ENCODE data around the gene GALNT7. TPM values are rescaled to one million over a fixed set of nuclear protein-coding genes. Genes with fewer than 3 reads are reported as not detected.

Gene GALNT7
- total and polyA plus RNA-seq, 2 of the 13 experiments (the other 11 are each of a cell fraction or from before 2014, with no cell fraction given): 0.08 to 0.13 TPM

DNA sequence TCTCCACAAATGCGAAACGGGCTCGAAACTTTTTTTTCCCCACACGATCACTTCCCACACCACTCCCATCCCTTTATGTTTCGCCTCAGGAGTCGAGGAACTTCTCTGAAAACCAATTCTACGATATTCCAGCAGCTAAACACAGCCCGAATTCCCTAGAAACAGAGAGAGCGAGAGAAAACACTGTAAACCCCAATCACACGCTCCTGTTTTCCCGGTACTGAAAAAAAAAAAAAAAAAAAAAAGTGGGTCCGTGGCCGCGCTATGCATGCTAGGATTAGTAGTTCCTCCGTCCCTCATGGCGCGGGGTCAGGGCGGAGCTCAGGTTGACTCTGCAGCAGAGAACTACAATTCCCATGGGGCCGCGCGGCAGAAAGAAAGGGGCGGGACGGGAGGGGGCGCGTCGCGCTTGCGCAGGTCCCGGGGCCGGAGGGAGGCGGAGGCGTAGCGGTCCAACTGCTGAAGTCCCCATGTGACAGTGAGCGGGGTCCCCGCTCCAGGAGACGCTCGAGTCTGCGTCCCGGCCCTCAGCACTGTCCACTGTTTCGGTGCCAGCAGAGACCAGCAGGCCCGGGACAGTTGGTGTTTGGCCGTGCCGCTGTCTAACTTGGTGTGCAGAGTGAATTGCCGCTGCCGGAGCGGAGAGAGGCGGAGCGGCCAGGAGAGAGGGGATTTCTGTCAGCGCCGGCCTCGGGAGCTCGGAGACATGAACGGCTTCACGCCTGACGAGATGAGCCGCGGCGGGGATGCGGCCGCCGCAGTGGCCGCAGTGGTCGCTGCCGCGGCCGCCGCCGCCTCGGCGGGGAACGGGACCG is 202.1 kb downstream of the GALNT7 start, which contains the start of gene SAP30 (continued):
- peak; percentile 54; the same call in 1 of the 2 replicates for TF ChIP-seq CREB1 (IDR thresholded peaks at IDR 0.05)
- peak; percentile 81 for TF ChIP-seq CREB1 (CRISPR knock-in tag; IDR thresholded peaks at IDR 0.05)
- peak; percentile 91 for TF ChIP-seq ZNF143 (CRISPR knock-in tag; IDR thresholded peaks at IDR 0.05)
- no peak for TF ChIP-seq MTA3 (CRISPR knock-in tag; IDR thresholded peaks at IDR 0.05)
- TF ChIP-seq, protein P1, sequence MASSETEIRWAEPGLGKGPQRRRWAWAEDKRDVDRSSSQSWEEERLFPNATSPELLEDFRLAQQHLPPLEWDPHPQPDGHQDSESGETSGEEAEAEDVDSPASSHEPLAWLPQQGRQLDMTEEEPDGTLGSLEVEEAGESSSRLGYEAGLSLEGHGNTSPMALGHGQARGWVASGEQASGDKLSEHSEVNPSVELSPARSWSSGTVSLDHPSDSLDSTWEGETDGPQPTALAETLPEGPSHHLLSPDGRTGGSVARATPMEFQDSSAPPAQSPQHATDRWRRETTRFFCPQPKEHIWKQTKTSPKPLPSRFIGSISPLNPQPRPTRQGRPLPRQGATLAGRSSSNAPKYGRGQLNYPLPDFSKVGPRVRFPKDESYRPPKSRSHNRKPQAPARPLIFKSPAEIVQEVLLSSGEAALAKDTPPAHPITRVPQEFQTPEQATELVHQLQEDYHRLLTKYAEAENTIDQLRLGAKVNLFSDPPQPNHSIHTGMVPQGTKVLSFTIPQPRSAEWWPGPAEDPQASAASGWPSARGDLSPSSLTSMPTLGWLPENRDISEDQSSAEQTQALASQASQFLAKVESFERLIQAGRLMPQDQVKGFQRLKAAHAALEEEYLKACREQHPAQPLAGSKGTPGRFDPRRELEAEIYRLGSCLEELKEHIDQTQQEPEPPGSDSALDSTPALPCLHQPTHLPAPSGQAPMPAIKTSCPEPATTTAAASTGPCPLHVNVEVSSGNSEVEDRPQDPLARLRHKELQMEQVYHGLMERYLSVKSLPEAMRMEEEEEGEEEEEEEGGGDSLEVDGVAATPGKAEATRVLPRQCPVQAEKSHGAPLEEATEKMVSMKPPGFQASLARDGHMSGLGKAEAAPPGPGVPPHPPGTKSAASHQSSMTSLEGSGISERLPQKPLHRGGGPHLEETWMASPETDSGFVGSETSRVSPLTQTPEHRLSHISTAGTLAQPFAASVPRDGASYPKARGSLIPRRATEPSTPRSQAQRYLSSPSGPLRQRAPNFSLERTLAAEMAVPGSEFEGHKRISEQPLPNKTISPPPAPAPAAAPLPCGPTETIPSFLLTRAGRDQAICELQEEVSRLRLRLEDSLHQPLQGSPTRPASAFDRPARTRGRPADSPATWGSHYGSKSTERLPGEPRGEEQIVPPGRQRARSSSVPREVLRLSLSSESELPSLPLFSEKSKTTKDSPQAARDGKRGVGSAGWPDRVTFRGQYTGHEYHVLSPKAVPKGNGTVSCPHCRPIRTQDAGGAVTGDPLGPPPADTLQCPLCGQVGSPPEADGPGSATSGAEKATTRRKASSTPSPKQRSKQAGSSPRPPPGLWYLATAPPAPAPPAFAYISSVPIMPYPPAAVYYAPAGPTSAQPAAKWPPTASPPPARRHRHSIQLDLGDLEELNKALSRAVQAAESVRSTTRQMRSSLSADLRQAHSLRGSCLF (CRISPR knock-in tag; IDR thresholded peaks at IDR 0.05; ENCODE audit: borderline replicate concordance): no peak
- TF ChIP-seq, protein P2, sequence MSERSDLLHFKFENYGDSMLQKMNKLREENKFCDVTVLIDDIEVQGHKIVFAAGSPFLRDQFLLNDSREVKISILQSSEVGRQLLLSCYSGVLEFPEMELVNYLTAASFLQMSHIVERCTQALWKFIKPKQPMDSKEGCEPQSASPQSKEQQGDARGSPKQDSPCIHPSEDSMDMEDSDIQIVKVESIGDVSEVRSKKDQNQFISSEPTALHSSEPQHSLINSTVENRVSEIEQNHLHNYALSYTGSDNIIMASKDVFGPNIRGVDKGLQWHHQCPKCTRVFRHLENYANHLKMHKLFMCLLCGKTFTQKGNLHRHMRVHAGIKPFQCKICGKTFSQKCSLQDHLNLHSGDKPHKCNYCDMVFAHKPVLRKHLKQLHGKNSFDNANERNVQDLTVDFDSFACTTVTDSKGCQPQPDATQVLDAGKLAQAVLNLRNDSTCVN (CRISPR knock-in tag; IDR thresholded peaks at IDR 0.05; ENCODE audit: borderline replicate concordance): peak; percentile 63; the same call in 1 of the 2 replicates
- no peak for TF ChIP-seq SALL2 (CRISPR knock-in tag; IDR thresholded peaks at IDR 0.05)
- peak; percentile 18; the same call in 1 of the 2 replicates for TF ChIP-seq PHF21A (CRISPR knock-in tag; IDR thresholded peaks at IDR 0.05)
- 0 out of 2 replicates have a peak, but pooled peaks have one; percentile 0 for TF ChIP-seq HOXD1 (CRISPR knock-in tag; IDR thresholded peaks at IDR 0.05)
- no peak for TF ChIP-seq JUNB (CRISPR knock-in tag; IDR thresholded peaks at IDR 0.05; ENCODE audit: borderline replicate concordance)
- TF ChIP-seq, protein P3, sequence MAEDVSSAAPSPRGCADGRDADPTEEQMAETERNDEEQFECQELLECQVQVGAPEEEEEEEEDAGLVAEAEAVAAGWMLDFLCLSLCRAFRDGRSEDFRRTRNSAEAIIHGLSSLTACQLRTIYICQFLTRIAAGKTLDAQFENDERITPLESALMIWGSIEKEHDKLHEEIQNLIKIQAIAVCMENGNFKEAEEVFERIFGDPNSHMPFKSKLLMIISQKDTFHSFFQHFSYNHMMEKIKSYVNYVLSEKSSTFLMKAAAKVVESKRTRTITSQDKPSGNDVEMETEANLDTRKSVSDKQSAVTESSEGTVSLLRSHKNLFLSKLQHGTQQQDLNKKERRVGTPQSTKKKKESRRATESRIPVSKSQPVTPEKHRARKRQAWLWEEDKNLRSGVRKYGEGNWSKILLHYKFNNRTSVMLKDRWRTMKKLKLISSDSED (CRISPR knock-in tag; IDR thresholded peaks at IDR 0.05): no peak
- TF ChIP-seq NR2F1 (CRISPR knock-in tag; IDR thresholded peaks at IDR 0.05): no peak
- TF ChIP-seq ZNF207 (IDR thresholded peaks at IDR 0.05; ENCODE audit: borderline replicate concordance): no peak
- no peak for TF ChIP-seq ZNF773 (CRISPR knock-in tag; IDR thresholded peaks at IDR 0.05; ENCODE audit: borderline replicate concordance)
- TF ChIP-seq, protein P4, sequence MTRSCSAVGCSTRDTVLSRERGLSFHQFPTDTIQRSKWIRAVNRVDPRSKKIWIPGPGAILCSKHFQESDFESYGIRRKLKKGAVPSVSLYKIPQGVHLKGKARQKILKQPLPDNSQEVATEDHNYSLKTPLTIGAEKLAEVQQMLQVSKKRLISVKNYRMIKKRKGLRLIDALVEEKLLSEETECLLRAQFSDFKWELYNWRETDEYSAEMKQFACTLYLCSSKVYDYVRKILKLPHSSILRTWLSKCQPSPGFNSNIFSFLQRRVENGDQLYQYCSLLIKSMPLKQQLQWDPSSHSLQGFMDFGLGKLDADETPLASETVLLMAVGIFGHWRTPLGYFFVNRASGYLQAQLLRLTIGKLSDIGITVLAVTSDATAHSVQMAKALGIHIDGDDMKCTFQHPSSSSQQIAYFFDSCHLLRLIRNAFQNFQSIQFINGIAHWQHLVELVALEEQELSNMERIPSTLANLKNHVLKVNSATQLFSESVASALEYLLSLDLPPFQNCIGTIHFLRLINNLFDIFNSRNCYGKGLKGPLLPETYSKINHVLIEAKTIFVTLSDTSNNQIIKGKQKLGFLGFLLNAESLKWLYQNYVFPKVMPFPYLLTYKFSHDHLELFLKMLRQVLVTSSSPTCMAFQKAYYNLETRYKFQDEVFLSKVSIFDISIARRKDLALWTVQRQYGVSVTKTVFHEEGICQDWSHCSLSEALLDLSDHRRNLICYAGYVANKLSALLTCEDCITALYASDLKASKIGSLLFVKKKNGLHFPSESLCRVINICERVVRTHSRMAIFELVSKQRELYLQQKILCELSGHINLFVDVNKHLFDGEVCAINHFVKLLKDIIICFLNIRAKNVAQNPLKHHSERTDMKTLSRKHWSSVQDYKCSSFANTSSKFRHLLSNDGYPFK (CRISPR knock-in tag; IDR thresholded peaks at IDR 0.05; ENCODE audit: borderline replicate concordance): no peak
- no peak for TF ChIP-seq ZNF709 (CRISPR knock-in tag; IDR thresholded peaks at IDR 0.05)
- peak; percentile 42; the same call in 1 of the 2 replicates for TF ChIP-seq SOX5 (CRISPR knock-in tag; IDR thresholded peaks at IDR 0.05; ENCODE audit: borderline replicate concordance)

All from HepG2 (cell line).